OCI-LY7 (cell line): ENCODE measurements around the gene CHST11.

Experiments used
- EZH2phosphoT487 ChIP-seq: fragments of 200-600 bp; sonication (generic); IDR thresholded peaks from 2 replicates; pipeline ENCODE4 v1.6.1; 2018; ENCODE audit warnings: low read depth, borderline replicate concordance, mild to moderate bottlenecking, mixed run types, antibody characterized with exemption, low read length, moderate library complexity, mixed read lengths
- TF ChIP-seq, protein P1 (sequence below): fragments of 200-600 bp; sonication (generic); conservative IDR thresholded peaks from 2 replicates; pipeline ENCODE4 v1.5.1; 2014; ENCODE audit warnings: mild to moderate bottlenecking, antibody characterized with exemption, low read length, moderate library complexity, mixed read lengths

DNA sequence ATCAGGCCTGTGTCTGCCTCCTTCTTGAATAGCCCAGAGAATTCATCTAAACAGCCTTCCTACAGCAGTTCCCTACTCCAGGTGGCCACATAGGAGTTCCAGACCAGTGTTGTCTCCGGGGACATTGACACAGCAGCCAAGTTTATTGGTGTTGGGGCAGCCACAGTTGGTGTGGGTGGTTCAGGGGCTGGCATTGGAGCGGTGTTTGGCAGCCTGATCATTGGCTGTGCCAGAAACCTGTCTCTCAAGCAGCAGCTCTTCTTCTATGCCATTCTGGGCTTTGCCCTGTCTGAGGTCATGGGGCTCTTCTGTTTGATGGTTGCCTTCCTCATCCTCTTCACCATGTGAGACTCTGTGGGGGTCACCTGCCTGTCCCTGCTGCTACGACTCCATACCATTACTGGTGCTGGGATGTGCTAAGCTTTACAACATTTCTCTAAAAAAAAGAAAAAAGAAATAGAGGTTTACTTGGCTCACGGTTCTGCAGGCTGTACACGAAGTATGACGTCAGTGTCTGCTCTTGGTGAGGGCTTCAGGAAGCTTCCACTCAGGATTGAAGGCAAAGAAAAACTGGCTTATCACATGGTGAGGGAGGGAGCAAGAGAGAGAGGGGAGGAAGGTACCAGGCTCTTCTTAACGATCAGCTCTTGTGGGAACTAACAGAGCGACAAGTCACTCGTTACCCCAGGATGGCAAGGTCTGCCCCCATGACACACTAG is 57.5 kb downstream of the CHST11 start:
- no peak for TF ChIP-seq EZH2phosphoT487
- TF ChIP-seq, protein P1, sequence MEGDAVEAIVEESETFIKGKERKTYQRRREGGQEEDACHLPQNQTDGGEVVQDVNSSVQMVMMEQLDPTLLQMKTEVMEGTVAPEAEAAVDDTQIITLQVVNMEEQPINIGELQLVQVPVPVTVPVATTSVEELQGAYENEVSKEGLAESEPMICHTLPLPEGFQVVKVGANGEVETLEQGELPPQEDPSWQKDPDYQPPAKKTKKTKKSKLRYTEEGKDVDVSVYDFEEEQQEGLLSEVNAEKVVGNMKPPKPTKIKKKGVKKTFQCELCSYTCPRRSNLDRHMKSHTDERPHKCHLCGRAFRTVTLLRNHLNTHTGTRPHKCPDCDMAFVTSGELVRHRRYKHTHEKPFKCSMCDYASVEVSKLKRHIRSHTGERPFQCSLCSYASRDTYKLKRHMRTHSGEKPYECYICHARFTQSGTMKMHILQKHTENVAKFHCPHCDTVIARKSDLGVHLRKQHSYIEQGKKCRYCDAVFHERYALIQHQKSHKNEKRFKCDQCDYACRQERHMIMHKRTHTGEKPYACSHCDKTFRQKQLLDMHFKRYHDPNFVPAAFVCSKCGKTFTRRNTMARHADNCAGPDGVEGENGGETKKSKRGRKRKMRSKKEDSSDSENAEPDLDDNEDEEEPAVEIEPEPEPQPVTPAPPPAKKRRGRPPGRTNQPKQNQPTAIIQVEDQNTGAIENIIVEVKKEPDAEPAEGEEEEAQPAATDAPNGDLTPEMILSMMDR: no peak
